Esophagus (tissue), 2 donors: ENCODE data around the gene RANBP17. TPM values are rescaled to one million over a fixed set of nuclear protein-coding genes. Genes with fewer than 3 reads are reported as not detected.
"Not testable (repeated sequence)": the region's sequence is repeated elsewhere in the genome, so short reads cannot be mapped to it uniquely, and the experiment has no call there.

Experiments
- H3K27ac ChIP-seq, 2 donors: one replicate each; pipeline ENCODE4 v1.5.1; 2013; ENCODE audit warnings: low read depth in 2 of 2, mild to moderate bottlenecking in 2 of 2, inconsistent platforms in 1 of 2, low read length in 1 of 2, moderate library complexity in 1 of 2
- H3K27me3 ChIP-seq, 2 donors: one replicate each; pipeline ENCODE4 v1.6.1; 2013; ENCODE audit warnings: low read length in 2 of 2, control low read depth in 1 of 2, mild to moderate bottlenecking in 1 of 2; ENCODE audit not compliant: insufficient read depth in 2 of 2, control insufficient read depth in 1 of 2
- H3K36me3 ChIP-seq, 2 donors: one replicate each; pipeline ENCODE4 v1.6.1; 2013; ENCODE audit warnings: low read length in 1 of 2; ENCODE audit not compliant: control insufficient read depth in 2 of 2, insufficient read depth in 2 of 2
- H3K4me1 ChIP-seq, 2 donors: one replicate each; pipeline ENCODE4 v1.6.1; 2013; ENCODE audit warnings: low read length in 1 of 2; ENCODE audit not compliant: control insufficient read depth in 2 of 2, insufficient read depth in 2 of 2
- H3K4me3 ChIP-seq, 2 donors: one replicate each; pipeline ENCODE4 v1.5.1; 2013; ENCODE audit warnings: low read length in 2 of 2, mild to moderate bottlenecking in 2 of 2, low read depth in 1 of 2, moderate library complexity in 1 of 2
- H3K9me3 ChIP-seq, 2 donors: one replicate each; pipeline ENCODE4 v1.6.1; 2013; ENCODE audit warnings: mild to moderate bottlenecking in 2 of 2, low read depth in 1 of 2, low read length in 1 of 2, moderate library complexity in 1 of 2; ENCODE audit not compliant: control insufficient read depth in 2 of 2, insufficient read depth in 1 of 2
- WGBS, 2 donors: extraction: QIAGEN DNeasy Blood & Tissue Kit; methylation state at CpG; one replicate each; pipeline ENCODE4 v1.1.7; 2013; 5-methylcytosine and 5-hydroxymethylcytosine counted together
- polyA plus RNA-seq, 2 donors: library from polyadenylated mRNA; stranded (reverse); fragments of 200-250 nt; gene quantifications; one replicate each; pipeline ENCODE4 v1.2.3, GENCODE V29; 2013
- donor health status: healthy with polysubstance abuse.
- donor health status: Bipolar disorder and iron deficiency.

RANBP17 gene
- under 1 TPM; 0.26 to 0.32 TPM for polyA plus RNA-seq

- Histone ChIP-seq H3K4me1 (no peaks in the 10 kb centered on the region), H3K27me3 (no peaks in the 10 kb centered on the region), H3K4me3 (peak within 1 kb of the TSS; percentile 46 to 49), H3K9me3 (peaks cover 0 to 2% of the 10 kb centered on the region in 2 donors), H3K36me3 (no peaks in the 10 kb centered on the region), H3K27ac (no peak within 1 kb of the TSS)
- WGBS, 2 donors = 6 to 9% methylated on average over 56 to 102 of the region's 102 CpGs
These were observed at the start of gene RANBP17 for GRCh38 chr5:170861917-170862766. RANBP17 (plus strand) TSS chr5:170862018.

- Histone ChIP-seq H3K27me3 (peaks cover 0 to 2% of the 10 kb centered on the region in 2 donors), H3K4me1 (peaks cover 0 to 3% of the 10 kb centered on the region in 2 donors), H3K27ac (no peak overlapping the region), H3K9me3 (no peaks in the 10 kb centered on the region), H3K4me3 (no peak overlapping the region), H3K36me3 (no peaks in the 10 kb centered on the region)
- WGBS, 2 donors = 68 to 81% methylated on average over 5 of the region's 5 CpGs
These were observed 48.6 kb upstream of the RANBP17 start for GRCh38 chr5:170813231-170813630.

- Histone ChIP-seq H3K27me3 (peaks cover 0 to 2% of the 10 kb centered on the region in 2 donors), H3K27ac (no peak overlapping the region), H3K9me3 (no peaks in the 10 kb centered on the region), H3K4me1 (peaks cover 0 to 3% of the 10 kb centered on the region in 2 donors), H3K4me3 (no peak overlapping the region), H3K36me3 (no peaks in the 10 kb centered on the region)
- WGBS, 2 donors = 77 to 80% methylated on average over 3 of the region's 3 CpGs
These were observed 44.6 kb upstream of the RANBP17 start for GRCh38 chr5:170817195-170817594.

- Histone ChIP-seq H3K9me3 (no peaks in the 10 kb centered on the region), H3K4me1 (peaks cover 0 to 3% of the 10 kb centered on the region in 2 donors), H3K27ac (no peak overlapping the region), H3K36me3 (no peaks in the 10 kb centered on the region), H3K4me3 (no peak overlapping the region), H3K27me3 (no peaks in the 10 kb centered on the region)
- 78 to 92% methylated on average over 1 of the region's 1 CpG for WGBS, 2 donors
These were observed 43.6 kb upstream of the RANBP17 start for GRCh38 chr5:170818232-170818631.

GRCh38 chr5:170819824-170820223, 42.0 kb upstream of the RANBP17 start:
- H3K27ac ChIP-seq = no peak overlapping the region

GRCh38 chr5:170821257-170821800, 40.5 kb upstream of the RANBP17 start:
- H3K9me3 ChIP-seq = no peaks in the 10 kb centered on the region
- WGBS, 2 donors = 54 to 60% methylated on average over 4 of the region's 4 CpGs
- no peak overlapping the region for H3K27ac ChIP-seq
- H3K27me3 ChIP-seq = no peaks in the 10 kb centered on the region
- H3K36me3 ChIP-seq = no peaks in the 10 kb centered on the region
- H3K4me3 ChIP-seq = no peak overlapping the region
- H3K4me1 ChIP-seq = no peaks in the 10 kb centered on the region

More at GRCh38 chr5:170819824-170820223, 42.0 kb upstream of the RANBP17 start:
- Histone ChIP-seq H3K9me3 (no peaks in the 10 kb centered on the region), H3K4me3 (no peak overlapping the region), H3K36me3 (no peaks in the 10 kb centered on the region), H3K4me1 (no peaks in the 10 kb centered on the region), H3K27me3 (no peaks in the 10 kb centered on the region)

GRCh38 chr5:170826117-170826516, 35.7 kb upstream of the RANBP17 start:
- Histone ChIP-seq H3K27me3 (no peaks in the 10 kb centered on the region), H3K4me1 (no peaks in the 10 kb centered on the region), H3K4me3 (no peak overlapping the region), H3K36me3 (no peaks in the 10 kb centered on the region), H3K9me3 (no peaks in the 10 kb centered on the region), H3K27ac (no peak overlapping the region)
- 74 to 83% methylated on average over 2 of the region's 2 CpGs for WGBS, 2 donors

- WGBS, 2 donors = 75% methylated on average over 7 of the region's 7 CpGs
- Histone ChIP-seq H3K4me3 (no peak overlapping the region), H3K36me3 (no peaks in the 10 kb centered on the region), H3K27me3 (no peaks in the 10 kb centered on the region), H3K27ac (no peak overlapping the region), H3K4me1 (no peaks in the 10 kb centered on the region), H3K9me3 (no peaks in the 10 kb centered on the region)
These were observed 29.6 kb upstream of the RANBP17 start for GRCh38 chr5:170832241-170832640.

- WGBS, 2 donors = 87 to 94% methylated on average over 2 of the region's 2 CpGs
- H3K4me1 ChIP-seq, H3K27me3 ChIP-seq, H3K4me3 ChIP-seq, H3K9me3 ChIP-seq, H3K27ac ChIP-seq, H3K36me3 ChIP-seq: not testable (repeated sequence)
These were observed 27.8 kb upstream of the RANBP17 start for GRCh38 chr5:170833981-170834380.

GRCh38 chr5:170836226-170836625, 25.6 kb upstream of the RANBP17 start:
- Histone ChIP-seq H3K27me3 (no peaks in the 10 kb centered on the region), H3K9me3 (no peaks in the 10 kb centered on the region), H3K4me3 (no peak overlapping the region), H3K4me1 (no peaks in the 10 kb centered on the region), H3K36me3 (no peaks in the 10 kb centered on the region), H3K27ac (no peak overlapping the region)
- WGBS, 2 donors = 57 to 59% methylated on average over 4 of the region's 4 CpGs
